ENCODE results near the gene PLSCR1. TPM values are rescaled to one million over a fixed set of nuclear protein-coding genes. Genes with fewer than 3 reads are reported as not detected.

Gene PLSCR1
- total and polyA plus RNA-seq, 2 of the 4 experiments (the other 2 are of a cell fraction): 5.6 to 13.2 TPM

- H2AK9ac ChIP-seq (replicated peaks; ENCODE audit: low read depth, low read length, poor library complexity): no peak overlapping the region
- dilution Hi-C loops (cut with HindIII; ENCODE audit: low sequenced_read_pairs, unreplicated experiment): no loop called here
- no peak for ATAC-seq (ENCODE audit: low read depth)
- no peaks in the 10 kb centered on the region for H4K20me1 ChIP-seq (ENCODE audit: insufficient read depth, low read length)
- WGBS, 2 experiments (ENCODE audit: extremely low coverage in 2 of 2, insufficient read length in 1 of 2): 17% methylated on average over 1 of the region's 4 CpGs; no CpG with 5 or more reads in 1 of the 2 experiments
- H2AK5ac ChIP-seq (ENCODE audit: low read depth, low read length): no peak overlapping the region
- H3K4ac ChIP-seq (ENCODE audit: low read depth, low read length): no peak overlapping the region
- TF ChIP-seq MXI1 (IDR thresholded peaks at IDR 0.05; ENCODE audit: borderline replicate concordance, low read depth, low read length) (no peak), FOS (IDR thresholded peaks at IDR 0.05; ENCODE audit: low read depth, low read length) (no peak), BHLHE40 (IDR thresholded peaks at IDR 0.05; ENCODE audit: low read depth, low read length) (no peak), RFX5 (IDR thresholded peaks at IDR 0.05; ENCODE audit: low read depth, low read length) (no peak), MAFK (IDR thresholded peaks at IDR 0.05; ENCODE audit: low read depth, low read length) (no peak), CHD1 (IDR thresholded peaks at IDR 0.05; ENCODE audit: low read depth, low read length) (no peak), CEBPB (IDR thresholded peaks at IDR 0.05; ENCODE audit: low read depth, low read length) (no peak), USF2 (IDR thresholded peaks at IDR 0.05; ENCODE audit: low read depth, low read length) (no peak), POLR2A (IDR thresholded peaks at IDR 0.05; ENCODE audit: low read depth, low read length) (no peak), NFE2L2 (IDR thresholded peaks at IDR 0.05; ENCODE audit: low read depth, low read length) (no peak), CTCF (conservative IDR thresholded peaks at IDR 0.05; ENCODE audit: low read depth, low read length) (no peak), ELK1 (IDR thresholded peaks at IDR 0.05; ENCODE audit: borderline replicate concordance, low read depth, low read length) (no peak), MAZ (IDR thresholded peaks at IDR 0.05; ENCODE audit: borderline replicate concordance, low read depth, low read length) (no peak)
- ChIA-PET POLR2A (ENCODE audit: unreplicated experiment) (no interaction called here), CTCF (interaction anchor here (0.6 kb wide), 1 partner anchor 83 kb away, joined by 6 read pairs; no protein-coding TSS in a partner anchor)
- H2AFZ ChIP-seq (replicated peaks; ENCODE audit: low read length, poor library complexity): no peak overlapping the region
- no peak overlapping the region for H4K8ac ChIP-seq (ENCODE audit: low read depth in 2 of 2, low read length in 2 of 2)
- no peak overlapping the region for H3K4me3 ChIP-seq (ENCODE audit: insufficient read depth, low read depth, low read length)
- H2BK15ac ChIP-seq (ENCODE audit: low read depth, low read length): no peak overlapping the region
- H4K91ac ChIP-seq (ENCODE audit: insufficient read depth, low read depth, low read length): no peak overlapping the region
- H3K9me1 ChIP-seq (ENCODE audit: insufficient read depth, low read length): no peaks in the 10 kb centered on the region
- no peak overlapping the region for H2BK120ac ChIP-seq (ENCODE audit: low read depth, low read length)
- H3K56ac ChIP-seq (ENCODE audit: extremely low read depth, insufficient read depth, low read length): no peak overlapping the region
- no peak overlapping the region for H3K14ac ChIP-seq (replicated peaks; ENCODE audit: low read depth, low read length)
- H4K5ac ChIP-seq (ENCODE audit: low read depth, low read length): no peak overlapping the region
- no peaks in the 10 kb centered on the region; the same call in 1 of the 2 replicates for H3K4me1 ChIP-seq (ENCODE audit: control insufficient read depth, insufficient read depth, low read length)
- no peak overlapping the region for H2BK20ac ChIP-seq (ENCODE audit: low read depth, low read length)
- H3K79me1 ChIP-seq (ENCODE audit: low read depth in 1 of 2, low read length in 2 of 2): no peaks in the 10 kb centered on the region
- BruUV-seq (replicated peaks): no TSS peak
- no peak overlapping the region for H3K27ac ChIP-seq (ENCODE audit: insufficient read depth, low read length)
- no peak overlapping the region for H3K4me2 ChIP-seq (ENCODE audit: low read depth, low read length)
- no peak overlapping the region for H3K18ac ChIP-seq (ENCODE audit: low read depth, low read length)
- intact Hi-C loops (cut with micrococcal nuclease): no loop called here
- no peaks in the 10 kb centered on the region for H3K9me3 ChIP-seq (ENCODE audit: control insufficient read depth, insufficient read depth, low read length)
- H2BK5ac ChIP-seq (ENCODE audit: low read depth, low read length, poor library complexity, severe bottlenecking): no peak overlapping the region
- H3K23ac ChIP-seq (ENCODE audit: low read depth, low read length): no peak overlapping the region
- DNase-seq: no peak
- H3K36me3 ChIP-seq (ENCODE audit: control insufficient read depth, insufficient read depth, low read length): no peaks in the 10 kb centered on the region; the same call in 1 of the 2 replicates
- no peak overlapping the region for H3K9ac ChIP-seq (ENCODE audit: low read depth, low read length)
- no peaks in the 10 kb centered on the region; the same call in 1 of the 2 replicates for H3K27me3 ChIP-seq (ENCODE audit: control insufficient read depth, insufficient read depth, low read length)
- in situ Hi-C loops (cut with MboI; ENCODE audit: low sequenced_read_pairs): no loop called here
These were observed 13.3 kb upstream of the PLSCR1 start for GRCh38 chr3:146557745-146558144.

Measured in IMR-90 (cell line).